Esophagus squamous epithelium (tissue), 5 donors: ENCODE data around the gene DPYSL4. TPM values are rescaled to one million over a fixed set of nuclear protein-coding genes. Genes with fewer than 3 reads are reported as not detected.
"Not testable (repeated sequence)": the region's sequence is repeated elsewhere in the genome, so short reads cannot be mapped to it uniquely, and the experiment has no call there.

Experiments used
- DNase-seq: peaks from one replicate; lab custom pipeline; 2025; lab: John Stamatoyannopoulos, UW
- H3K27ac ChIP-seq, 4 donors: fragments of 200-600 bp; sonication (generic); one replicate each; pipeline ENCODE4 v1.5.1; 2016 to 2019; ENCODE audit warnings: mild to moderate bottlenecking in 1 of 4
- H3K27me3 ChIP-seq, 4 donors: fragments of 200-600 bp; sonication (generic); 1 replicate in 3 of 4; 2 replicates in 1 of 4; pipeline versions ENCODE4 v1.5.1 to v1.6.0; 2017 to 2021; ENCODE audit warnings: antibody characterized with exemption in 1 of 4
- H3K36me3 ChIP-seq, 3 donors: fragments of 200-600 bp; sonication (generic); one replicate each; pipeline ENCODE4 v1.5.1; 2016 to 2019
- H3K4me1 ChIP-seq, 3 donors: fragments of 200-600 bp; sonication (generic); one replicate each; pipeline ENCODE4 v1.5.1; 2017 to 2019
- H3K4me3 ChIP-seq, 4 donors: fragments of 200-600 bp; sonication (generic); 1 replicate in 3 of 4; 2 replicates in 1 of 4; pipeline ENCODE4 v1.5.1; 2016 to 2019; ENCODE audit warnings: mild to moderate bottlenecking in 2 of 4, moderate library complexity in 1 of 4
- H3K9me3 ChIP-seq, 3 donors: fragments of 200-600 bp; sonication (generic); one replicate each; pipeline ENCODE4 v1.5.1; 2016 to 2019
- CTCF ChIP-seq, 6 experiments: fragments of 450-650 bp in 4 of 6; fragments of 200-600 bp in 2 of 6; sonication (generic) in 2 of 6; IDR thresholded peaks; one replicate each; pipeline ENCODE4 v1.5.1; 2016 to 2019; ENCODE audit warnings: antibody characterized with exemption in 6 of 6, mild to moderate bottlenecking in 4 of 6, moderate library complexity in 4 of 6
- POLR2A ChIP-seq, 4 donors: fragments of 450-650 bp; IDR thresholded peaks; one replicate each; pipeline ENCODE4 v1.6.1; 2017; ENCODE audit warnings: antibody characterized with exemption in 4 of 4, mild to moderate bottlenecking in 4 of 4, moderate library complexity in 3 of 4
- WGBS, 2 donors: methylation state at CpG; one replicate each; pipeline ENCODE4 v1.1.5; 2018; 5-methylcytosine and 5-hydroxymethylcytosine counted together
- intact Hi-C: fragments of 100-400 bp; cut with DNase I; formaldehyde crosslinking; loops from one replicate; pipeline ENCODE4 v1.15.0; 2022
- total RNA-seq, 4 donors: library from RNA; depleted of rRNA; stranded (reverse); fragments of >200 nt; gene quantifications; one replicate each; pipeline ENCODE4 v1.1.0, GENCODE V29; 2016
- donor health status: DM: yes; HTN: yes; CAD: no.

DPYSL4 gene
- total RNA-seq, 4 donors from 2014 or later = 0.95 to 1.6 TPM; not detected in 2

- no peaks in the 10 kb centered on the region for H3K27me3 ChIP-seq
- intact Hi-C loops = no loop called here
- 87 to 90% methylated on average over 2 to 9 of the region's 9 CpGs for WGBS, 2 donors
These were observed 26.1 kb downstream of the DPYSL4 start for GRCh38 chr10:132212816-132213215.

GRCh38 chr10:132213917-132214316 is 27.2 kb downstream of the DPYSL4 start:
- WGBS, 2 donors = 51 to 54% methylated on average over 4 of the region's 4 CpGs

More at GRCh38 chr10:132212816-132213215, 26.1 kb downstream of the DPYSL4 start:
- Histone ChIP-seq H3K9me3 (peaks cover 0 to 23% (median 5%) of the 10 kb centered on the region in 3 donors), H3K27ac (no peak overlapping the region), H3K36me3 (no peaks in the 10 kb centered on the region), H3K4me3 (no peak overlapping the region), H3K4me1 (no peaks in the 10 kb centered on the region)
- no peak for DNase-seq
- TF ChIP-seq CTCF (IDR thresholded peaks at IDR 0.05) = no peak
- no peak for TF ChIP-seq POLR2A (IDR thresholded peaks at IDR 0.05)

GRCh38 chr10:132216441-132216840 is 29.7 kb downstream of the DPYSL4 start:
- H3K4me1 ChIP-seq, H3K4me3 ChIP-seq, H3K27ac ChIP-seq, intact Hi-C loops, H3K36me3 ChIP-seq, DNase-seq, H3K27me3 ChIP-seq: not testable (repeated sequence)
- peaks cover 0 to 23% (median 5%) of the 10 kb centered on the region in 3 donors for H3K9me3 ChIP-seq
- WGBS, 2 donors = 58 to 90% methylated on average over 2 of the region's 3 CpGs

More at GRCh38 chr10:132213917-132214316, 27.2 kb downstream of the DPYSL4 start:
- H3K36me3 ChIP-seq = no peaks in the 10 kb centered on the region
- H3K27me3 ChIP-seq = no peaks in the 10 kb centered on the region
- H3K9me3 ChIP-seq = peaks cover 0 to 23% (median 5%) of the 10 kb centered on the region in 3 donors
- no peaks in the 10 kb centered on the region for H3K4me1 ChIP-seq
- no peak overlapping the region for H3K4me3 ChIP-seq
- no peak for DNase-seq
- TF ChIP-seq CTCF (IDR thresholded peaks at IDR 0.05) (no peak), POLR2A (IDR thresholded peaks at IDR 0.05) (no peak)
- no peak overlapping the region for H3K27ac ChIP-seq
- intact Hi-C loops = no loop called here

GRCh38 chr10:132219486-132219885 is 32.7 kb downstream of the DPYSL4 start:
- peaks cover 0 to 16% (median 5%) of the 10 kb centered on the region in 3 donors for H3K9me3 ChIP-seq
- DNase-seq = no peak
- intact Hi-C loops = no loop called here
- no peak overlapping the region for H3K4me3 ChIP-seq
- no peaks in the 10 kb centered on the region for H3K36me3 ChIP-seq
- H3K27me3 ChIP-seq = no peaks in the 10 kb centered on the region
- no CpG with 5 or more reads among the region's 7 CpGs for WGBS, 2 donors
- no peak overlapping the region for H3K27ac ChIP-seq
- H3K4me1 ChIP-seq = peaks cover 0 to 8% (median 0%) of the 10 kb centered on the region in 3 donors
- no peak for TF ChIP-seq POLR2A (IDR thresholded peaks at IDR 0.05)
- TF ChIP-seq CTCF (IDR thresholded peaks at IDR 0.05) = peak in 1 of 6 experiments; percentile 20

- TF ChIP-seq CTCF (IDR thresholded peaks at IDR 0.05) = no peak
- 95% methylated on average over 8 to 9 of the region's 9 CpGs for WGBS, 2 donors
- DNase-seq = no peak
- no peaks in the 10 kb centered on the region for H3K36me3 ChIP-seq
- no peak overlapping the region for H3K27ac ChIP-seq
- intact Hi-C loops = loop anchor here (5.0 kb wide), 2 partner anchors 127 to 237 kb away; no protein-coding TSS in a partner anchor
- no peaks in the 10 kb centered on the region for H3K27me3 ChIP-seq
- H3K4me1 ChIP-seq = peaks cover 0 to 8% (median 0%) of the 10 kb centered on the region in 3 donors
- no peak overlapping the region for H3K4me3 ChIP-seq
- H3K9me3 ChIP-seq = peaks cover 0 to 13% (median 5%) of the 10 kb centered on the region in 3 donors
These were observed 33.3 kb downstream of the DPYSL4 start for GRCh38 chr10:132220061-132220460.

GRCh38 chr10:132220996-132221395 is 34.2 kb downstream of the DPYSL4 start:
- H3K27ac ChIP-seq, H3K27me3 ChIP-seq, H3K9me3 ChIP-seq, H3K36me3 ChIP-seq, H3K4me3 ChIP-seq, H3K4me1 ChIP-seq, DNase-seq: not testable (repeated sequence)
- 80 to 86% methylated on average over 3 to 14 of the region's 18 CpGs for WGBS, 2 donors
- intact Hi-C loops = loop anchor here (5.0 kb wide), 2 partner anchors 126 to 236 kb away; no protein-coding TSS in a partner anchor
